GM21367 (cell line): Measurements from ENCODE around the gene BCAS4.

ENCODE experiments used
- ATAC-seq: cut with Tn5 transposase; IDR thresholded peaks from one replicate; pipeline ENCODE4 v1.9.1; 2021; ENCODE audit not compliant: unreplicated experiment

The BCAS4 gene

DNA sequence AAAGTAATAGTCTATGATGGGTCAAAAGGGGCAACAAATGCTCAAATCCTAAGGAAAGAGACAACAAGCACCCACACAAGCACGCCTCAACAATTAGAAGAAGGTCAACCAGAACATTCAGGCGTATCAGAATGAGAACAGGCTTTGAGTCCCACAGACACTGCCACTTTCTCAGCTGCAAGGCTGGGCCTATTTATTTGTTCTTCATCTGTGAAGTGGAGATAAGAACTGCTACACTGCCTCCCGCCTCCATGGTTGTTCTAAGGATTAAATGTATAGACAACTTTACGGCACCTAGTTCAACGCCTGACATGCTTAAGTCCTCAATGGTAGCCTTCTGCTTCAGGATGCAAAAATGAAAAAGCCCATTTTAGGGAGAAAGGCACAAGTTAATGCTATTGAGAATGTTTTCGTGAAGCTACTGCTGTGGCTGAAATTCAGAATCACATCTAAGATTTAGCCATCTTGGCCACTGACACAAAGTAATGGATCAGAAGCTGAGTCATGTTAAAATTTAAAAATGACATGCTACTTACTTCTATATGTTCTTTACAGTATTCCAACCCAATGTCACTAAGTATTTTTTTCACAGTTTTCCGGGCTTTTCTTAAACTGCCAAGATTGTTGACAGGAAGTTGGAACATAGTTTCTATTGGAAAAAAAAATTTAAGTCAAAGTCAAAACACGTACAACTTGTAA, 108.6 kb downstream of the BCAS4 start:
- no peak for ATAC-seq

DNA sequence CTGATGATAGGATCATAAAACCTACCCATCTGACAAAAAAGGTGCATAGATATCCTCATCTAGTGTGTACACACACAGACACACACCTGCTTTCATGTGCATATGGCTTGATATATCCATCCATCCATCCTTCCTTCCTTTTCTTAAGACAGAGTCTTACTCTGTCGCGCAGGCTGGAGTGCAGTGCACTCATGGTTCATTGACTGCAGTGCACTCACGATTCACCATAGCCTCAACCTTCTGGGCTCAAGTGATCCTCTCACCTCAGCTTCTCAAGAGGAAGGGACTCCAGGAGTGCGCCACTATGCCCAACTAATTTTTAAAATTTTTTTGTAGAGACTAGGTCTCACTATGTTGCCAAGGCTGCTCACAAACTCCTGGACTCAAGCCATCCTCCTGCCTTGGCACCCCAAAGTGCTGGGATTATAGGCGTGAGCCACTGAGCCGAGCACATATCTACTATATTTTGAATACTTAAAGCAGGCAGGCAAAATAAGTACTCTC, 109.3 kb downstream of the BCAS4 start:
- ATAC-seq, result no peak

DNA sequence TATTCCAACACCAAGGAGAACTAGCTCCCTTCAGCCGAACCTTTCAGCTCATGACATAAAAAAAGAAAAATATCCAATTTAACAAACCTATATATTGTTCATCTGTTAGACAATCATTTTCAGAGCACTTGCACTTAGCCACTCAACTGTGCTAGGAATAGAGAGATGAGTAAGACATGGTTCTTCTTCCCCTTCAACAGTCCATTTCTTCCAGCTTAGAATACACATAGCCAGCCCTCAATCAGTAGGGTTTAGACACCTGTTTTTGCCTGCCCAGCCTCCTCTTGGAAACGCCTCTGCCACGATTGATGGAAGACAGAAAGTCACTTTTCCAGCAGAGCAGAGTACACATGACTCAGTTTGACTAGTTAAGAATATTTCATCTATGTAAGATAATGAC, 114.6 kb downstream of the BCAS4 start:
- no peak for ATAC-seq

DNA sequence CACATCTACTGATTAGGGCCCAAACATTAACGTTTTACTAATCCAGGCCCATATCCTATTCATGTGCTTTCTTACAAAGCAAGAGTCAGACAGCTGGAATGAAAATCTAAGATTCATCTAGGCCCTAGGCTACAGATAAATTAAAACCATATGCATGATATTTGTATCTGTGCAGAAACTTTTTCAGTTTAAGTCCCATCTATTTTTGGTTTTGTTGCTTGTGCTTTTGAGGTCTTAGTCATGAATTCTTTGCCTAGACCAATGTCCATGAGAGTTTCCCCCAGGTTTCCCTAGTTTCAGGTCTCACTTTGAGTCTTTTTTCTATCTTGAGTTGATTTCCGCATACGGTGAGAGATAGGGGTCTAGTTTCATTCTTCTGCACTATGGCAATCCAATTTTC, 116.2 kb downstream of the BCAS4 start:
- no peak for ATAC-seq

DNA sequence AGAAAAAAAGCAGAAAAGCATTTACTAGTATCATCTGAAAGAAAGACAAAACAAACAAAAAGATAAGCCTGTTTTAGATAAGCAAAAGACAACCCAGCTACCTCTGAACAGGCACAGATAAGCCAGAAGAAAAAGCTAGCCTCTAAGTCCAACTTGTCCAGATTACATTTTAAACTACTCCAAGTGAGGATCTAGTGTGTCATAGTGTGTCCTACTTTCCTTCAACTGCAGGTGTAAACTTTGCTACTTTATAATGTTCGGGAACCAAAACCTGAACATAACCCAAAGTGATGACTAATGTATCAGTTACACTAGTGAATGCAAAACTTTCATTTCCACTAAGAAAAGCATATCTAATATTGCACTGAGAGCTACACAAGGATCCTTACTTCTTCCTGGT, 116.9 kb downstream of the BCAS4 start:
- no peak for ATAC-seq

DNA sequence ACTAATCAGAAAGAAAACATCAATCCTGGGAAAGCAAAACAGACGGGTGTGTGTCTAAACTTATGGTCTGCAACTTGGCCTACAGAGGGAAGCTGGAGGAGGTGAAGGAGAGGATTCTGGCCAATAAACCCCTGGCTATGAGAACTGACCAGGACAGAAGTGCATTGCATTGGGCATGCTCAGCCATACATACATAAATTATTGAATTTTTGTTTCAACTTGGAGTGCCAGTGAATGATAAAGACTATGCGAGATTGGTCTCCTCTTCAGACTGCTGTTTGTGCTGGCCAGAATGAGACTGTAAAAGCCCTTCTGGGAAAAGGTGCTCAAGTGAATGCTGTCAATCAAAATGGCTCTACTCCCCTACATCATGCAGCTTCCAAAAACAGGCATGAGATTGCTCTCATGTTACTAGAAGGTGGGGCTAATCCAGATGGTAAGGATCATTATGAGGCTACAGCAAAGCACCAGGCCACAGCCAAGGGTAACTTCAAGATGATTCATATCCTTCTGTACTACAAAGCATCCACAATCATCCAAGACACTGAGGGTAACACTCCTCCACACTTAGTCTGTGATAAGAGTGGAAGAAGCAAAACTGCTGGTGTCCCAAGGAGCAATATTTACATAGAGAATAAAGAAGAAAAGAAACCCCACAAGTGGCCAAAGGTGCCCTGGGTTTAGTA, 119.0 kb downstream of the BCAS4 start:
- ATAC-seq, result no peak

DNA sequence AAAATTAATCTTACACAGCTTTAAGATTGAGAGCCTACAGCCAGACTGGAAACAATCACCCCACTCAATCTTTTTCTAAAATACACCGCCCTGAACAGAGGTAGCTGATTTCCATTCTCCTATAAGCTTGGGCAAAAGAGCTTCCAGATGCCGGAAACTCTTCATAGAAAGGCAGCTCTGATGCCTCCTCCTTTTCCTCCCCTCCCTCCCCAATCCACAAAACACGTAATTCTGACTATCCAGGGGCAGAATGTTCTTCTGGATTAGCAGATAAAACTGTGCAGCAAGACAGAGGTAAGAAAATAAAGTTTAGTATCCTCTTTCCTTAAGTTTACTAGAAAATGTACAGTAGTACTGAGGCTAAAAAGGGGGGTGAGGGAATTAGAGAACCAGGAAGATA, 120.6 kb downstream of the BCAS4 start:
- no peak for ATAC-seq

DNA sequence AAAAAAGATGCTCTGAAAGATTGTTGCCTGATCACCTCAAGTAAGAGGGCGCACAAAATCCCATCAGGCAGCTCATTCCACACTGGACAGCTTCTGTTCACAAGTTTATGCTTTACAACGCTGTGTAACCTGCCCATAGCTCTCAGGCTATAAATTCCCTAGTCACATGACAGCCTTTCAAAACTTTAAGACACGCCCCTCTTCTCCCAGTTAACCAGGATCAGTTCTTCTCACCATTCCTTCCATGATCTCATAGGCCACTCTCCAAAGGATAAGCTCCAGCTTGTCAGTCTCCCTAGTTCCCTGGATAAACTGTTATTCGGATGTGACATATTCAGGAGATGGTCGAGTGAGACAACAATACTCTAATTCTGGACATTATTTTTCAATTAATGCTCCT, 121.4 kb downstream of the BCAS4 start:
- no peak for ATAC-seq

DNA sequence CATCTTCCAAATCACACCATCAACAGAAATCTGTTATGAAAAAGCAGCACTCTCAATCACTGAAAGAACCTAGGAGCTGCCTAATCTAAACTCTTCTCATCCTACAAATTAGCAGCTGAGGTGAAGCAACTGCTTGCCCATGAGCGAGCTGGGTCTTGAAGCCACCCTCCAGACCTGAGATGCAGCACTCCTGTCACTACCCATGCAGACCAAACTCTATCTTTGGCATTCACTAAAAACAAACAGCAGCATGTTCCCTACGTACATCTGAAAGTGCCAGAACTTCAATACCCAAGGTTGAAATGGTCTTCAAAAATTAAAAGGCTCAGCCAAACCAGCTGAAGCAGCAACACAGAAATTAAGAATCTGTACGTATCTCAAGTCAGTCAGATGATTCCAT, 122.1 kb downstream of the BCAS4 start:
- no peak for ATAC-seq

DNA sequence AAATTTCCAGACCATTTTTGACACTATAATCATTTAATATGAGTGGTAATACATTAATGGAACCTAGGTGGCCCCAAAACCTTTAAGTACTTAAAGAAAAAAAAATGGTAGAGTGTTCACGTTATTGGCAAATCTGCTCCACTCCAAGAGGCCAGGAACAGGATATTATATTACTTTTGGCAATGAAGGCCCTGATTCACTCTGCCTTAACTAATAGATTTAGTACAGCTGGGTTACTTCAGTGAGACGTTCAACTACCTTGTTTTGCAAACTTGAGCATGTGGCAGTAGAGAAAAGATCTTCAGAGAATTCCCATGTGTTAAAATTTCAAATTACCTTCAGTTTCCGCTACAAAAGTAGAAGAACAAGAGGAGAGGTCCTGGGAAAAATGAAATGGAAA, 123.5 kb downstream of the BCAS4 start:
- ATAC-seq, result no peak

DNA sequence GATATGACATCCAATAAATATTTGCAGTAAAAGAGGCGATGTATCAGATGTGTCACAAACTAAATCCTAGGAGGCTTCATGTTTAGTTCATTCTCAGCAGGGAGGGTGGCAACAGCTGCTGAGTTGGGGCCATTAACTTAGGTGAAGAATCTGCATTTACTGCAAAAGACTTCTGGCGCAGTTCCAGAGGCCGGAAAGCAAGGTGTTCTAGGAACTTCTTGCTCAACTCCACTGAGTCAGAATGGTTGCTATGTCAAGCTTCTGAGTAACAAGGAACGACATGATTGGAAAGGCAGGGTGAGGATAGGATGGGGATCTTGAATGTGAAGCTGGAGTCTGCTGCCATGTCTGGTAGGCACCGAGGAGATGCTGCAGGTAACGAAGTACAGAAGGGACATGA, 124.7 kb downstream of the BCAS4 start:
- ATAC-seq, result no peak

DNA sequence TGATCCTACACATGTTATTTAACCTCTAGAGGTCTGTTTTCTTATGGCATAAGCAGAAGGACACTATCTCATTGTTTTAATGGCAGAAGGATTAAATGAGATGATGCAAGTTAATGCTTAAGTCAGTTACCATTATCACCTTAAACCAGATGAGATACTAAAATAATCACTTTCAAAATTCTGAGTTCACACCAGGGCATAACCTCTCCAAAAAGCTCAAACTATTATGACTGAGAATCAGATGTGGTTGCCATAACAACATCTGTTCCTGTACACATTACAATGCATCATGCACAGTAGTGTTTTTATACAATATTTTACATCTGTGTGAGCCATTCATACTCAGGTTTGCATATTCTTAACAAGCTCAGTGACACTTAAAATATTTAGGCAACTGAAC, 126.1 kb downstream of the BCAS4 start:
- no peak for ATAC-seq

DNA sequence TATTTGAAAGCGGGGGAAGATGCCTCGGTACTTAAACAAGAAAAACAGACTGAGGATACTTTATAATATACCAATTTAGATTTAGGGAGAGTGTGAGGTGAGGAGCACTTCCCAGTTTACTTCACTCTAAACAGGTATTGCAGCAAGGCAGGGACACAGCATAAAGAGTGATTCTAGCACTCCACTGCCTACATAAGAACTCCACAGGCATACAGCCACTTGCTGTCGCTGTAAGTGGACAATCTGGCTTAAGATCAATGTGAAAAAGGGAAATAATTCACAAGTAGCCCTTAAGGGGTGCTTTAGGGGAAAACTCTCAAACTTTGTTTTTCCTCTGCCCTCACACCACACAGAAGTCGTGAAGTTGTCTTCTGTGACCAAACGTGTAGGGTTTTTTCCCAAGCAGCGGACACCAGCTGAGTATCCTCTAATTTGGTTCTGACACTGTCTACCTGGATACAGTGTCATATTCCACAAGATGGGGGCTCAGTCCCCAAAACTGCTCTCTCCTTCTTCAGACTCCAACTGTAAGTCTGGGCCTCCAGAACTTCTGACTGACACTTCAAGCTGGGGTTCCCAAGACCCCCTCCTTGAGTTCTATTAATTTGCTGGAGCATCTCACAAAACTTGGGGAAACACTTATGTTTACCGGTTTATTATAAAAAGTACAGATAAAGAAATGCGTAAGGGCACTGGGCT, 127.1 kb downstream of the BCAS4 start:
- ATAC-seq, result no peak

DNA sequence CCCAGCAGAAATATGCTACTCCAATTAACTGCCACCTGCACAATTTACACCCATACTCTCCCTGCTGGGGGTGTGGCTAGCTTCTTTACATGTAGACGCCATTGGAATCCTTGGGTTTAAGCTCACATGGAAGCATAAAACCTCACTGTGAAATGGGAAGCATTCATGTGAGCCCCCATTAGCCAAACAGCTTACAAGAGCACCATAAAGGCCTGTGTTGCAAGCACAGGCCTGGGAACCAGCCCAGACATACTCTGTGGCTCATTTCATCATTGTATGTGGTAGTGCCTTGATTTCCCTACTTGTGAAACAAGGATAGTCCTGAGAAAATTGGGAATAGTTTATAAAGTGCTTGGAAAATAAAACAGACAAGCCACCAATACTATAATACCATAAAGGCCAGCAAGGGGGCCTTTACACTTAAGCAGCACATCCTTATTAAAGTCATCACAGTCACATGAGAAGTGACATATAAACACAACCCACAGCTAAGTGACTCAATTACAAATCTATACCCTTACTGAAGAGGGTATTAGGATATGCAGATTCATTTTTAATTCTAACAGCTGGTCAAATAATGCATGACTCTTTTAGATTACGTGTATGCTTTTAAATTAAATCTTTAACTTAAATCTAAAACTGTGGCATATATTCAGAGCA, 129.5 kb downstream of the BCAS4 start:
- ATAC-seq, result no peak

DNA sequence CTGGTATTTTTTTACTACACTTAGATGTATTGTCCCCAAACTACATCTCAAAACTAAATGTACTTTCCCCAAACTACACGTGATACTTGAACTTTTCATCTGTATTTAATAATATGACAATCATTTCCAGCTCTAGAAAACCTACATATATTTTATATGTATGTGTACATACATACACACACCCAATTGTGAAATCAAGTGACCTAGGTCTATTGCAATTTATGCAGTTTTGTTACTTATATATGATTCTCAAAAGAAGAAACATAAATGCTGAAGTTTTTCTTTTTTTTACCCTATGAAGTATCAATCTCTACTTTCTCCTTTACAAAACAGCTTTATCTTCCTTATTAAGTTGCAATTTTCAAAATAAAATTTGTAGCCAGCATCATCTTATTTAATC, 131.7 kb downstream of the BCAS4 start:
- no peak for ATAC-seq
